GM18951 (cell line): Measurements from ENCODE around the gene PHKB.

ENCODE experiments used
- POLR2A ChIP-seq: IDR thresholded peaks from 4 replicates; pipeline ENCODE4 v1.6.1; 2011; ENCODE audit warnings: mild to moderate bottlenecking; ENCODE audit not compliant: insufficient read length, insufficient read depth; ENCODE audit errors: extremely low read depth
- in situ Hi-C: fragments of 300-500 bp; cut with MboI; formaldehyde crosslinking; loops from one replicate; pipeline ENCODE4 v1.12.0; 2022; ENCODE audit warnings: low sequenced_read_pairs, mixed read lengths, inconsistent platforms; ENCODE audit not compliant: unreplicated experiment

The PHKB gene

DNA sequence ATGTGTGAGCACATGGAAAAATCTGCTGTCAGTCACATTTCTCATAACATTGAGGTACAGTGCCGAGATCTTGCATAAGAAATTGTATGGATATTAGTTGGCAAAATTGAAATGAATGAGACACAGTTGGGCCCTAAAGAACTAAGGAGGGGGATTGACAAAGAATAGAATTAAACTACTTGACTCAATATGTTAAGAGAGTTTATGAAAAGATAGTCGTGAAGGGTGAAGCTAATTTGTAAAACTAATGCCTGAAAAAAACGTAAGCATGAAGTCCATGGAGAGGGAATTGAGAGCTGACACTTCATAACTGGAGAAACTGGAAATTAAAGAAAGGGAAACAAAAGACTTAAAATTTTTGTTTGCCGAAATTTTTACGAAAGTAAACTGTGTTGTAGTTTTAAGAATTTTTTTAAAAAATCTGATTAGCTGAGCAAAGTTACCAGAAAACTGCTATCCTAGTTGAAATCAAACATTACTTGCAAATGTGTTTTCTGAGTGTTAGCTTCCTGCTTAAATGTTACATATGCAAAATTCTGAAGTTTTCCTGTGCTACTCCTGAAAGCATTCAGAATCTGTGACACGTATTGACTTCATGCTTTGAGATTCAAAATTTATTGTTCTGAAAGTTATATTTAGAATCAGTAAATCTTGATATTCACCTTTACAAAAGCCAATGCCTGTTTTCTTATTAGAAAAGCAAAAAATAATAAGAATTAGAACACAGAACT lies 239.9 kb downstream of the PHKB start:
- in situ Hi-C loops, result no loop called here

DNA sequence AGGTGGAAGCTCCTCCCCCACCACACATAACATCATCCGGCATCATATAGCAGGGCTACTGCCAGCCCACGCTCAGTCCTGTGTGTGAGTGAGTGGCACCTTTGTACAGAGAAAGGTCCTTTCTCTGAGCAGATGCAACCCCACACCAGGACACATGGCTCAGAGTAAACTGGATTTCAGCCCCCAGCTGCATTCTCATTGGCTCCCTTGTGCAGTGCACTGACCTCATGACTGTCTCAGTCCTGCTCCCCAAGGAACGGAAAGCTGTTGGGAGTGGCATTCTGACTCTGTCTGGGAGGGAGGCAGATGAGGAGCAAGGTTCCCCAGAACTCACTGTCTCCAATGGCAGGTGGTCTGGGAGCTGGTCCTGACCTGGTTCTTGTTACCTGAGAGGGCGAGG lies 244.1 kb downstream of the PHKB start:
- in situ Hi-C loops, result no loop called here
- TF ChIP-seq POLR2A, result no peak

More for the DNA sequence above, 239.9 kb downstream of the PHKB start:
- no peak for TF ChIP-seq POLR2A

DNA sequence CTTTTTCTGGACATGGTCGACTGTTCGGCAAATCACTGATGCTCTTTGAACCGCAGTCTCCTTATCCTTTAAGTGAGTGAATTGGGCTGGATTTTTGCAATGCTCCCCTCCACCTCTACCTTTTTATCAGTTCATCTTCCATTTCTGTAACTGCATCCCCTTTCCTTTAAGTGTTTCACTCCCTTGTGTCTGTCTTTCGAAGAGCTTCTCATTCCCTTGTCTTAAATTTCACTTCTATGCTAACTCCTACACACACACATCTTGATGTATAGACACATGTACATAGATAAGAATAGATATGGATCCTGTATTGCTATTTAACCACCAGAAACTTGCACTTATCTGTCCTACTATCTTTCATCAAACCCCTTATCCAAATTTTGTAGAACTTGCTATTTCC lies 250.7 kb downstream of the PHKB start:
- in situ Hi-C loops, result no loop called here
- TF ChIP-seq POLR2A, result no peak

DNA sequence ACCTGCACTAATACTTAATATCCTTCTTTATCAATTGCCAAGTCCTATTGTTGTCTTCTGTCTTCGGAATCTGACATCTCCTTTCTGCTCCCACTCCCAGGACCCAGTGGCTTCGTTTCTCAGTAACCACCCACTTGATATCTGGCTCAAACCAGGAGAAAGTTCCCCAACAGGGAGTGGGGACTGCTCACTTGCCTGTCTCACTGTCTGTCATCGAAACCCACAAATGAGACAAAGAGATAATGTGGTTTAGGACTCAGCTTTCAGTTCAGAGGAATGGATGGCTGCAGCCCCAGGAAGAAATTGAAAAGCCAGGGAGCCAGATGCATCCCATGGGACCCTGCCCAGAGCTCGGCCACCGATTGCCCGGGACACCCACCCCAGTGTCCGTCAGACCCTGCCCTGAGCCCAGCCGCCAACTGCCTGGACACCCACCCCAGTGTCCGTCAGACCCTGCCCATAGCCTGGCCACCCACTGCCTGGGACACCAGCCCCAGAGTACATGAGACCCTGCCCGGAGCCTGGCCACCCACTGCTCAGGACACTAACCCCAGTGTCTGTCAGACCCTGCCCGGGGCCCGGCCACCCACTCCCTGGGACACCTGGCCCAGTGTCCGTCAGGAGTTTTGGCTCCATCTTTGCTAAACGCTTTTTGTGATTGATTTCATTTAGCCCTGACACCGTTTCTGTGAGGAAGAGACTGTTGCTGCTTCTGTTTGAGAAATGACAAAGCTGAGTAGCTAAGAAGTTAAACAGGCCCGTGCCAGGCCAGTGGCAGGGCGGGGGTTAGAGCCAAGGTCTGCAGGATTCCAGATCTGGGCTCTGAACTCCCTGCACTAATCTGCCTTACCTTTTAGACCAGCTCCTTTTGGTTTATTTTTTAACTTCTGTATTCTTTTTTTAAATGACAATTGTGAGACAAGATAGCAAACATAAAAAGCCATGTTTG lies 251.4 kb downstream of the PHKB start:
- no peak for TF ChIP-seq POLR2A
- in situ Hi-C loops, result no loop called here

DNA sequence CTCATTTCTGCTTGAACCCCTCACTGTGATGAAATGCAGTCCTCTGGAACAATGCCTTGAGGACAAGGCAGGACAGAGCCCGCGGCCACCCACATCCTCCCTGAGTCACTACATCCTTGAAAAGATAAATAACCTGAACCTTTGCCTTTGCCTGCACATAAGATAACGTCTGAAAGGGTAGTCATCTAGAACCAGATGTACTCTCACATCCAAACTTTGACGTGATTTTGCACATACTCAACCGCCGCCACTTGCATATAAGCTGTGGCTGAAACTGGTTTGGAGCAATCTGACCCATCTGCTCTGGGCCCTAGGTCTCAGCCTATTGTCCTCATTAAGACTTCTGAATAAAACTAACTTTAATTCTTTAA lies 252.1 kb downstream of the PHKB start:
- in situ Hi-C loops, result no loop called here
- TF ChIP-seq POLR2A, result no peak

DNA sequence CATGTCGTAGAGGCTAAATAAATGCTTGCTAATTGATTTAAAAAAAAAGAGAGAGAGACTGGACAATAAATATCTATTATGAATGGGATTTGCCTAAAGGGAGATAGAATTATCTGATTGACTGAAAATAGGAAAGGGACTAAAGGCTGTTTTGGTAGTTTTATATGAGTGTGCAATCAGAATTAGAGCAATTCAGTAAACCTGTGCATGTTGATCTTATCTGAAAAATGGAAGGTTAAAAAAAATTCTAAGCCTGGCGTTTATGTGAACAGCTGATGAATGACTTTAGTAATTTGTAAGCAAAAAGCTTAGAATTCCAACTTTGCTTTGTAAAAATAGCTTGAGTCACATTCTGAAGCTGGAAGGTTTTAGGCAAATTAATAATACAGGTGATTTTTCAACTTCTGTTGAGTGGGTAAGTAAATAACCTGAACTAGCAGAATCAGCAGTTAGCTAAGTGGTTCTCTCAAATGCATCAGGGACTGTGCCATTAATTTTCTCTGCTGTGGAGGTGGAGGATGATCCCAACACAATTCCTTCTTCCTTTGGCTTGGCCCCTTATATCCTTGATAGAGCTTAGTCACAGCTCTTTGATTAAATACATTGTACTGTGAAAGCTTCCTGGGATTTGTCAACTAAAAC lies 254.4 kb downstream of the PHKB start:
- no peak for TF ChIP-seq POLR2A
- in situ Hi-C loops, result no loop called here

DNA sequence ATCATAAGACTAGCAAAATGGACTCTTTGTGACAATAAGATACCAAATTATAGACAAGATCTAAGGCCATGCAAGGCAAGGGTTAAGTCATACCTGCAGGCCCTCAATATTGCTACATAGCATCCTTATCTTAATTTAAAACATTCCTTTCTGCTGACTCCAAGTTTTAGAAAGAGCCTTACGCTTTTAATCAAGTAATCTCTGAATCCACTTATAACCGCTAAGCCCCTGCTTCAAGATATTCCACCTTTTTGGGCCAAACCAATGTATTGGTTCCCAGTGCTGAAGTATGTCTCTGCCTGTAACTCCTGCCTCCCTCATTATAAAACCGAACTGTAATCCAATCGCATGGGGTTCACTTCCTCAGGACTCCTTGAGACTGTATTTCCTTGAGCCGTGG lies 255.4 kb downstream of the PHKB start:
- in situ Hi-C loops, result no loop called here

DNA sequence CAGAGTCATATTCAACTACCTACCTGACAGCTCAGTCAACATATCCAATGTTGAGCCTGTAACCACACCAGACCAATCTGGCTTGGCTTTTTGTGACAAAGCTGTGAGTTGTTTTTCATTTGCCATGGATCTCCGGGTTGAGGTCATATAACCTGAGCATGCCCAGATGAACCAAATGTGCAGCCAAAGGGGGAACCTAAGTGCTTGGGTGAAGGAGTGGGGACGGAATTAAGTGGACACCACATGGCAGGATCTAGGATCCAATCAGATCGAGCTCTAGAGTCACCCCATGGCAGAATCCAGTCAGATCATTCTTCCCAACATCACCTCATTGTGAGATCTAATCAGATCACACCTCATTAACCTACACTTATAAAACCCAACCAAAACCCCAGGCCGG lies 258.6 kb downstream of the PHKB start:
- in situ Hi-C loops, result no loop called here
- TF ChIP-seq POLR2A, result no peak

More for the DNA sequence above, 255.4 kb downstream of the PHKB start:
- TF ChIP-seq POLR2A, result no peak

DNA sequence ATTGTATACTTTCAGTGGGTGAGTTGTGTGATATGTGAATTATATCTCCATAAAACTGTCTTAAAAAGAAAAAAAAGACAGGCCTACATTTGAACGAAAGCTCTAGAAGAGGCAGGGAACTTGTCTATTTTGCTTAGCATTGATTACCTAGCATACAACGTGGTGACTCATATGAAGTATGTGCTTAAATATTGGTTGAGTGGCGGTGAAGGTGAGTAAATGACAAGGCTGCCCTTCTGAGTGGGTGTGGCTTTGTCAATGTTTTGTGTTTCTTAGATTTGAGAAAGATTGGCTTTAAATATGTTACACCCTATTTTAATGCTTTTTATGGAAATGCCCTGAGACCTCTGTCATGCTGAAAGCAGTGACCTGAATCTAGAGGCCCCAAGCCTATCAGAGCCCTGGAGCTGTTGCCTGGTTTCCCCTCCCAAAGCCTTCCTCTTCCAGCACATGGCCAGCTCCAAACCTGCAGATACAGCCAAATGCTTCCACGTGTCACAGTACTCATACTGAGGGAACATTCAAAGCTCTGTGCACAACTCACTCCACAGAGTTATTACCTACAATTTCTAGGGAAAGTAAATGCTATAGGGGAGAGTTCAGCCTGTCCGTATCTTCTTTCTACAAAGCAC lies 260.0 kb downstream of the PHKB start:
- no peak for TF ChIP-seq POLR2A
- in situ Hi-C loops, result no loop called here

DNA sequence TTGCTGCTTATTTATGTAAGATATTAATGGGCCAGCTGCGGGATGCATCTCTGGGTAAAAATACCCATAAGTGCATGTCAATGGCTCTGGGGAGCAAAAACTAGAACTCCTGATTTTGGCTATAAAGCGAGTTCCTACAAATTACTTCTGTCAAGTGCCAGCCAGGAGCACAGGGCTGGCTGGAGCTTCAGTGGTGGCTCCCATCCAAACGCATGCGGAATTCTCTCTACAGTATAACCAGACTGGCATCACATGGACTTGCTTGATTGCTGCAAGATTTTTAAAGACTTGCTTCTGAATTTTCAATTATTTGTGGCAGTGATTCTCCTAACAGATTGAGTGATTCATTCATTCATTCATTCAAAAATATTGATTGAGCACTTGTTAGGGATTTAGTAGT lies 260.9 kb downstream of the PHKB start:
- no peak for TF ChIP-seq POLR2A
- in situ Hi-C loops, result no loop called here

DNA sequence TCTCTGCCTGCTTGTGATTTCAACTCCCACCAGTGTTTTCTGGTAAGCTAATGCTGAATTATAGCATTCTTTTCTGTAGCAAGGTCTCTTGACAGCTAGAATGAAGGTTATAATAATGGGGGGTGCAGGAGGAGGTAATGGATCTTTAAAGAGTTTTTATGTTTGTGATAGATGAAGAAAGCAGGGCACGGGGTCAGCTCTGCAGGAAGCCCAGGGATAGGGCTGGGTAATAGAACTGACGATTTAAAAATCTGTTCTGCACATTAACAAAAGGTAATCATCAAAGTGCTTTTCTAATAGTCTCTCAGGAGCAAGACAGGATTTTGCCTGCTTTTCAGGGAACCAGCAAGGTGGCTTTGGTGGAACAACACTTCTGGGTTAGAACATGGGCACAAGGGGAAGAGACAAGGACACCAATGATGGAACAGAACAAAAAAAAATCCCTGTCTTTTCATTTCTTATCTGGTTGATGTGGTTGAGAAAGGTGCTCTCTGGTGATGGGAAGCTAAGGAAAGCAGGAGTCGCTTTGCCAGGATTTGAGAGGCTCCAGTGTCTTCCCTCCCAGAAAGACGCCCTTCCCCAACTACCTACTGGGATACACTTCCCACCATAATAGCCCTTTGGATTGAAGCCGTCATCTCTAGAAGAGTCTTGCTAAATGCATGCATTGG lies 263.1 kb downstream of the PHKB start:
- no peak for TF ChIP-seq POLR2A
- in situ Hi-C loops, result no loop called here

DNA sequence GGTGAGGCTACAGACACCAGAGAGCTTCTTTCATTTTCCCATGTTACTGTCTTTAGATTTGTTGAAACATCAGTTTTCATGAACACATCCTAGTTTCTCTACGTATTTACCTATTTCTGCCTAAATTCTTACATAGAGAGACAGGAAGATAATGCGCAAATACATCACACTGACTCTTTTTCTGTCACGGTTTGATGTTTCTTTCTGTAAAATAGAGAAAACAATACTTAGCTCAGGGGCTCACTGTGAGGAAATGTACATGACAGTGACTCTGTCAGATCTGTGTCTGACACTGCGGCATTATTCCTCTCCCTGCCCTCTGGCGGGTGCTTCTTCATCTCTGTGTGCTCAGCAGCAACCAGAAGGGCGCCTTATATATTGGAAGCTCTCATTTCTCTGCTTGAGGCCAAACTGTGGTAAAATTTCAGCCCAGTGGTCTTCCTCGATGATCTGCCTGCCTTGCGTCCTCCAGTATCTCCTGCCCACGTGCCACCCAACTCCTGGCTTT lies 264.1 kb downstream of the PHKB start:
- no peak for TF ChIP-seq POLR2A

More for the DNA sequence above, 264.1 kb downstream of the PHKB start:
- in situ Hi-C loops, result no loop called here
